BLaER1 treated with 17β-estradiol and CSF1 and Interleukin-3, amounts not matched to agents 10 nM and 100 nM (cell line): ENCODE results near the gene TH.
A peak's percentile ranks its signal among the peaks of the same experiment; 100 is the strongest.

Experiments used
- H3K27ac ChIP-seq, 11 experiments: shearing (Covaris generic); formaldehyde crosslinking; 2 replicates each; pipeline ENCODE4 v1.8.1; 2022
- H3K27me3 ChIP-seq, 11 experiments: shearing (Covaris generic); formaldehyde crosslinking; 2 replicates each; pipeline ENCODE4 v1.8.1; 2022
- H3K36me3 ChIP-seq, 11 experiments: shearing (Covaris generic); formaldehyde crosslinking; 2 replicates each; pipeline ENCODE4 v1.8.1; 2022
- H3K4me1 ChIP-seq, 10 experiments: shearing (Covaris generic); formaldehyde crosslinking; 2 replicates each; pipeline ENCODE4 v1.8.1; 2022
- H3K4me2 ChIP-seq, 11 experiments: shearing (Covaris generic); formaldehyde crosslinking; 2 replicates each; pipeline ENCODE4 v1.8.1; 2022
- H3K4me3 ChIP-seq, 10 experiments: shearing (Covaris generic); formaldehyde crosslinking; 2 replicates each; pipeline ENCODE4 v1.8.1; 2022
- H3K9ac ChIP-seq, 11 experiments: shearing (Covaris generic); formaldehyde crosslinking; 2 replicates each; pipeline ENCODE4 v1.8.1; 2022
- H3K9me3 ChIP-seq, 11 experiments: shearing (Covaris generic); formaldehyde crosslinking; replicated peaks in 1 of 11; 2 replicates each; pipeline ENCODE4 v1.8.1; 2022
- H4K20me1 ChIP-seq, 11 experiments: shearing (Covaris generic); formaldehyde crosslinking; 2 replicates each; pipeline ENCODE4 v1.8.1; 2022
- Cebpa-rat ChIP-seq, 11 experiments: shearing (Covaris generic); IDR thresholded peaks; 2 replicates each; pipeline ENCODE4 v1.8.1; 2022

Gene TH

DNA sequence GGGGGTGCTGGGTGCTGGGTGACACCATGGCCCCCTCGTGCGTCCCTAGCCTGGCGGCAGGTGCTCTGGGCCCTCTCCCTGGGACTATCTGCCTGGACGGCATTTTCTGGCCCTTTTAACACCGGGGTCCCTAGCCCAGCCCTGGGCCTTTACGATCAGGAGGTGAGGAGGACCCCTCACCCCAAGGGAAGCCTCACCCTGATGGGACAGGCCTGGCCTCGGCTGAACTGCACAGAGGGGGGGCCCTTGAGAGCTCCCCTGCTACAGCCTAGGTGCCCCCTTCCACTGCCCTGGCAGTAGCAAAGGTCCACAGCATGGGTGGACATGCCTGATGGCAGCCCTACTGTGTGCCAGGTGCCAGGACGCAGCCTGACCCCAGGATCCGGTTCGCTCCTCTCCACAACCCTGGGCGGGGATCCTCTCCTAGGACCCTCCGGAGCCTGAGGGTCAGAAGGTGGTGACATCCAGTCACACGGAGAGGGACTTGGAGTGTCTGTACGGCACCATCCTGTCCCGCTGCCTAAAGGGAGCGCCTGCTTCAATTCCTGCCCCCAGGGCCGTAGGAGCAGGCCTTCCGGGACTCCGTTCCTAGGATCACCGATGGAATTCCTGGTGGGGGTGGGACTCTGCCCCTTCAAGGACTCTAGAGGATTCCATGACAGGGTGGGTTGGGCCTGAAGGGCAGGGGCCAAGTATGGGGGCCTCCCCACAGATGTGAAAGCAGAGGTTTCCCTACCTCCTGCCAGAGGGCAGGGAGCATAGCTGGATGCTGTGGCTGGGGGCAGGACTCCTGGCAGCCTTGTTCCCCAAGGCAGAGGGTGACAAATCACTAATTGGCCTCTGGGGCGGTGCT, 33.0 kb upstream of the TH start:
- Histone ChIP-seq H4K20me1 (peaks cover 0 to 7% (median 0%) of the 10 kb centered on the region in 11 experiments; a peak in 2 of 22 replicates), H3K4me3 (no peak overlapping the region), H3K27me3 (no peaks in the 10 kb centered on the region), H3K4me1 (peaks cover 0 to 24% (median 19%) of the 10 kb centered on the region in 10 experiments; a peak in 15 of 20 replicates), H3K9ac (no peak overlapping the region), H3K36me3 (no peaks in the 10 kb centered on the region), H3K9me3 (peaks cover 0 to 17% (median 5%) of the 10 kb centered on the region in 11 experiments; a peak in 5 of 22 replicates), H3K27ac (no peak overlapping the region), H3K4me2 (no peak overlapping the region)
- no peak for TF ChIP-seq Cebpa-rat (IDR thresholded peaks at IDR 0.05)

- peaks cover 7 to 33% (median 28%) of the 10 kb centered on the region in 10 experiments; a peak in 19 of 20 replicates for H3K4me1 ChIP-seq
- TF ChIP-seq Cebpa-rat (IDR thresholded peaks at IDR 0.05) = no peak
- H3K27ac ChIP-seq = peak overlapping the region in 1 of 11 experiments; percentile 21; a peak in 1 of 22 replicates
- no peak overlapping the region for H3K4me3 ChIP-seq
- H3K27me3 ChIP-seq = no peaks in the 10 kb centered on the region
- peaks cover 0 to 7% (median 0%) of the 10 kb centered on the region in 11 experiments; a peak in 2 of 22 replicates for H4K20me1 ChIP-seq
- H3K9me3 ChIP-seq = peaks cover 0 to 17% (median 5%) of the 10 kb centered on the region in 11 experiments; a peak in 5 of 22 replicates
- peak overlapping the region in 2 of 11 experiments; percentile 14 to 16; a peak in 2 of 22 replicates for H3K9ac ChIP-seq
- H3K36me3 ChIP-seq = no peaks in the 10 kb centered on the region
- peak overlapping the region in 8 of 11 experiments; percentile 56 to 77 (median 65); a peak in 9 of 22 replicates for H3K4me2 ChIP-seq
These were observed 32.0 kb upstream of the TH start for GRCh38 chr11:2203440-2204259.

GRCh38 chr11:2202900-2203439, 31.4 kb upstream of the TH start:
- Histone ChIP-seq H4K20me1 (peaks cover 0 to 9% (median 0%) of the 10 kb centered on the region in 11 experiments; a peak in 2 of 22 replicates), H3K9ac (peak overlapping the region in 2 of 11 experiments; percentile 14 to 16; a peak in 2 of 22 replicates), H3K9me3 (peaks cover 0 to 17% (median 5%) of the 10 kb centered on the region in 11 experiments; a peak in 5 of 22 replicates), H3K4me1 (peaks cover 13 to 40% (median 34%) of the 10 kb centered on the region in 10 experiments; a peak in 19 of 20 replicates), H3K4me2 (peak overlapping the region in 8 of 11 experiments; percentile 56 to 77 (median 65); a peak in 14 of 22 replicates), H3K4me3 (no peak overlapping the region), H3K27ac (peak overlapping the region in 1 of 11 experiments; percentile 21; a peak in 1 of 22 replicates), H3K27me3 (no peaks in the 10 kb centered on the region), H3K36me3 (no peaks in the 10 kb centered on the region)
- TF ChIP-seq Cebpa-rat (IDR thresholded peaks at IDR 0.05) = no peak

DNA sequence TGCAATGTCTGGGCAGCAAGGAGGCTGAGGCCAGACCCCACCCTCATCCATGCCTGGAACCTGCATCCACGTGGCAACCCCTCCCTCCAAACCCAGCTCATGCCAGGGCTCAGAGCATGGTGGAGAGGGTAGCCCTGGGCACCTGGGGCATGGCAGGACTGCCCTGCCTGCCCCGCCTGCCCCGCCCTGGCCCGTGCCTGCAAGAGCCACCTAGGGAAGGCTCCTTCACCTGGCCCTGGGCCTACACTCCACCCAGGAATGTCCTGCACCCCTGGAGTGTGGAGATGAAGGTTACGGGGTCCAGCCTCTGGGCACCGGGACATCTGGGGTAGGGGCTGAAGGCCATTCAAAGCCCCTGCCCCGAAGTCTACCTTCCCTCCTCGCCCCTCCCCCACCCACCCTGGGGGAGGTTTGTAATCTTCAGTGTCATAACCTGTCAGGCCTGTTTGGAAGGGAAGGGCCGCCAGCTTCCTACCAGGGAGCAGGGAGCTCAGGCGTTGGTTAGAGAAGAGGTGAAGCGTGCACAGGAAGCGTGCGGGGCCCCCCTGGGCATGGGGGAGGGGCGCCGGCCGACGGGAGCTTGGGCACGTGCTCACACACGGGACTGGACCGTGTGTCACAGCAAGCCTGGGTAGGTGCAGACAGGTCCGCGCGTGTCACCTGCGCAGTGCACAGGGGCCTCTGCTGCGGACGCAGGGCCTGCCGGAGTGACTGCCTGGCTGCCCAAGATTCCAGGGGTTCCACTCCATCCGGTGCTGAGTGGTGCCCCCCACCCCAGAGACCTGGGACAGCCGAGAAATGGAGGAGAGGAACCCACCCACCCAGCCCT, 30.7 kb upstream of the TH start:
- H3K9ac ChIP-seq = no peak overlapping the region; a peak in 1 of 22 replicates
- peak overlapping the region in 9 of 11 experiments; percentile 27 to 78 (median 65); a peak in 18 of 22 replicates for H3K4me2 ChIP-seq
- H3K4me1 ChIP-seq = peaks cover 19 to 46% (median 41%) of the 10 kb centered on the region in 10 experiments; a peak in 19 of 20 replicates
- no peaks in the 10 kb centered on the region for H3K36me3 ChIP-seq
- H3K4me3 ChIP-seq = no peak overlapping the region
- H3K9me3 ChIP-seq = peaks cover 0 to 16% (median 2%) of the 10 kb centered on the region in 11 experiments; a peak in 5 of 22 replicates
- no peaks in the 10 kb centered on the region for H3K27me3 ChIP-seq
- peaks cover 0 to 9% (median 0%) of the 10 kb centered on the region in 11 experiments; a peak in 3 of 22 replicates for H4K20me1 ChIP-seq
- H3K27ac ChIP-seq = no peak overlapping the region
- TF ChIP-seq Cebpa-rat (IDR thresholded peaks at IDR 0.05) = no peak

DNA sequence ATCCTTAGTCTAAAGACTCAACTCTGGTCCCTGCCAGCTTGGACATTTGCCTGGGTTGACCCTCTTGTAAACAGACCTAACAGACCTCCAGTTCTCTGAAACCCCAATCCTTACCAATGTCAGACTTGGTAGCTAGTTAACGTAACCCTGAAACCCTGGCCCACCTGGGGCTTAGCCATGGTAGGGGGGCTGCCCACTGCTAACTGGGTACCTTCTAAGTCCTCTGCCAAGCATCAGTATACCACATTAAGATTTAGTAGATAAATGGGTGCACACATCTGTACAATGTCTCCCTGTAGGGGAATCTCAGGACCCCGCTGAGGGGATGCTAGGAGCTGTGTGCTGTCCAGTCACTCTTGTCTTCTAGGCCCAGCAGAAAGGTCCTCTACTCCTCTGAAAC, 29.9 kb upstream of the TH start:
- TF ChIP-seq Cebpa-rat (IDR thresholded peaks at IDR 0.05) = no peak
- H3K27ac ChIP-seq = no peak overlapping the region
- no peak overlapping the region for H3K9ac ChIP-seq

DNA sequence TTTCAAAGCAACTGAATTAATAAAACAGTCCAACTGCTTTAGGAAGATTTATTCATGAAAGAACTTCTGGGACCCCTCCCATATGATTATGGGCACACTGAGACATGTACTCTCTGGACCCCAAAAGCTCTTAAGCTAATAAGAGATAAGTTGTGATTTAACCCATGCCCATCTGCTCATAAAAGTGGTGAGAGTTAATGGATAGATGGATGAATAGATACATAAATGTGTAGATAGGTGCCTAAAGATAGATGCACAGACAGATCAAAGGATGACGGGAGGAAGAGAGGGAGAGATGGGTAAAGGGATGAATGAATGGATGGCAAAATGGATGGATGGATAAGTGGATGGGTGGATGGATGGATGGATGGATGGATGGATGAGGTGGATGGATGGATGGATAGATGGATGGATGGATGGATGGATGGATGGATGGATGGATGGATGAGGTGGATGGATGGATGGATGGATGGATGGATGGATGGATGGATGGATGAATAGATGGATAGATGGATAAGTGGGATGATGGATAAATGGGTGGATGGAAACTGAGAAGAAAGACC, 29.4 kb upstream of the TH start:
- no peak overlapping the region for H3K9ac ChIP-seq
- H3K4me3 ChIP-seq = no peak overlapping the region
- peaks cover 0 to 14% (median 0%) of the 10 kb centered on the region in 11 experiments; a peak in 2 of 22 replicates for H3K9me3 ChIP-seq
- no peak for TF ChIP-seq Cebpa-rat (IDR thresholded peaks at IDR 0.05)
- peaks cover 19 to 52% (median 44%) of the 10 kb centered on the region in 10 experiments; a peak in 19 of 20 replicates for H3K4me1 ChIP-seq
- no peak overlapping the region for H3K4me2 ChIP-seq
- H3K27ac ChIP-seq = no peak overlapping the region
- H3K27me3 ChIP-seq = peaks cover 0 to 10% (median 8%) of the 10 kb centered on the region in 11 experiments; a peak in 14 of 22 replicates
- peaks cover 0 to 9% (median 0%) of the 10 kb centered on the region in 11 experiments; a peak in 3 of 22 replicates for H4K20me1 ChIP-seq
- no peaks in the 10 kb centered on the region for H3K36me3 ChIP-seq

More for the DNA sequence above, 29.9 kb upstream of the TH start:
- Histone ChIP-seq H3K4me2 (peak overlapping the region in 6 of 11 experiments; percentile 61 to 77 (median 67); a peak in 9 of 22 replicates), H3K9me3 (peaks cover 0 to 14% (median 0%) of the 10 kb centered on the region in 11 experiments; a peak in 2 of 22 replicates), H3K4me1 (peaks cover 19 to 52% (median 44%) of the 10 kb centered on the region in 10 experiments; a peak in 19 of 20 replicates), H3K36me3 (no peaks in the 10 kb centered on the region), H3K27me3 (peaks cover 0 to 6% (median 4%) of the 10 kb centered on the region in 11 experiments; a peak in 12 of 22 replicates), H3K4me3 (no peak overlapping the region), H4K20me1 (peaks cover 0 to 9% (median 0%) of the 10 kb centered on the region in 11 experiments; a peak in 3 of 22 replicates)

DNA sequence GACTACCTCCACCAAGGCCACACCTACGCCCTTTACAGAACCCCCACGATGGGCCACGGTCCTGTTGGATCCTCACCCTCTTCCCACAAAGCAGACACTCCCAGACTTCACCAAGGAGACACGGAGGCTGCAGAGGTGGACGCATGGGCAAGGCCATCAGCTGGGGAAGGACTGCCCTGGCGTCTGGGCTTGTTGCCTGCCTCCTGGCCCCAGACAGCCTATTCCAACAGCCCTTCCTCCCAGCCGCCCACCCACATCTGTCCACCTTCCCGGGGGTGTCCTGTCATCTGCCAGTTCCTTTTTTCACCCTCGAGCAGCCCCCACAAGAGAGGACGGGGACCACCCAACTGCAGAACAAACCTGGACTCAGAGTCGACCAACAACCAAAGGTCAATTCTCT, 28.9 kb upstream of the TH start:
- peaks cover 0 to 14% (median 0%) of the 10 kb centered on the region in 11 experiments; a peak in 2 of 22 replicates for H3K9me3 ChIP-seq
- TF ChIP-seq Cebpa-rat (IDR thresholded peaks at IDR 0.05) = no peak
- H3K4me1 ChIP-seq = peaks cover 19 to 52% (median 44%) of the 10 kb centered on the region in 10 experiments; a peak in 19 of 20 replicates
- H3K27me3 ChIP-seq = peaks cover 0 to 13% (median 12%) of the 10 kb centered on the region in 11 experiments; a peak in 14 of 22 replicates
- H4K20me1 ChIP-seq = peaks cover 0 to 9% (median 0%) of the 10 kb centered on the region in 11 experiments; a peak in 3 of 22 replicates
- H3K4me2 ChIP-seq = no peak overlapping the region
- no peak overlapping the region for H3K4me3 ChIP-seq
- no peak overlapping the region for H3K27ac ChIP-seq
- H3K9ac ChIP-seq = no peak overlapping the region
- H3K36me3 ChIP-seq = no peaks in the 10 kb centered on the region
